Measurements from ENCODE around the gene CCSER1.
"Not testable (repeated sequence)": the region's sequence is repeated elsewhere in the genome, so short reads cannot be mapped to it uniquely, and the experiment has no call there.

Gene CCSER1

DNA sequence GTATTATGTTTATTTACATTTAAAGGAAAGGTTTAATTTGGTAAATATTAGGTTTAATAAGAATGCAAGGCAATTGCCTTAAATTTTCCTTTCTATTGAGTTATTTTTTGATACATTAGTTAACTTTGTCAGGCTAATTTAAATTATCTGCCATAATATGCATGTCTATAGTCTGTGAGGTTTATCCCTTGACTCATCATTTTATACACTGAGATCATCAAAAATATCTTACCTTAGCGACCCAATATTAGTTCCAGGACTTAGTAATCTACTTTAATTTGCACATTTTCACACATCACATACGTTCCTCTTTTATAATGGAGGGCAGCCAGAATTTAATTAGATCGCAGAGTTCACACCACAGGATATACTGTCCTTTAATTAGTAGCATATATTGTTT lies 1177.1 kb downstream of the CCSER1 start:
- ChIA-PET POLR2A (no interaction called here), CTCF (no interaction called here)
- DNase-seq (ENCODE audit: extremely low spot score) = no peak
- TF ChIP-seq, protein P1, sequence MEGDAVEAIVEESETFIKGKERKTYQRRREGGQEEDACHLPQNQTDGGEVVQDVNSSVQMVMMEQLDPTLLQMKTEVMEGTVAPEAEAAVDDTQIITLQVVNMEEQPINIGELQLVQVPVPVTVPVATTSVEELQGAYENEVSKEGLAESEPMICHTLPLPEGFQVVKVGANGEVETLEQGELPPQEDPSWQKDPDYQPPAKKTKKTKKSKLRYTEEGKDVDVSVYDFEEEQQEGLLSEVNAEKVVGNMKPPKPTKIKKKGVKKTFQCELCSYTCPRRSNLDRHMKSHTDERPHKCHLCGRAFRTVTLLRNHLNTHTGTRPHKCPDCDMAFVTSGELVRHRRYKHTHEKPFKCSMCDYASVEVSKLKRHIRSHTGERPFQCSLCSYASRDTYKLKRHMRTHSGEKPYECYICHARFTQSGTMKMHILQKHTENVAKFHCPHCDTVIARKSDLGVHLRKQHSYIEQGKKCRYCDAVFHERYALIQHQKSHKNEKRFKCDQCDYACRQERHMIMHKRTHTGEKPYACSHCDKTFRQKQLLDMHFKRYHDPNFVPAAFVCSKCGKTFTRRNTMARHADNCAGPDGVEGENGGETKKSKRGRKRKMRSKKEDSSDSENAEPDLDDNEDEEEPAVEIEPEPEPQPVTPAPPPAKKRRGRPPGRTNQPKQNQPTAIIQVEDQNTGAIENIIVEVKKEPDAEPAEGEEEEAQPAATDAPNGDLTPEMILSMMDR (IDR thresholded peaks at IDR 0.05; ENCODE audit: control extremely low read depth, extremely low read depth, low read depth, missing control alignments) = no peak

DNA sequence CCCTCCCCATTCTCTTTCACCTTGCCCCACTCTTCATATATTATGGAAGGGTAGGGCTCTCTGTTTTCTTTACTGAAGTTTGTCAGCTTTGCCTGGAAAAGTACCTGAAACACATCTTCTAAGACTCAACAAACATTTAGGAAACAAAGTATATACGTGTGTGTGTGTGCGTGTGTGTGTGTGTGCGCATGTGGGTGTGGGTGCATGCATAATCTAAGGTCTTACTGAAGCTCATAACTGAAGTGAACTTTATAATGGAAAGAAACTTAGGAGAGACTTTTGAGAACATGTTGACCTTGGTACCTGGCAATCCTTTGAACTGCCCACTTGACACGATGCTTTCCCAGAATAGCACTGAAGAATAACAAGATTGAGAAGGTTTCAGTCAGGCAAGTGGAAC lies 1190.2 kb downstream of the CCSER1 start:
- POLR2A ChIA-PET = no interaction called here
- no peak for DNase-seq (ENCODE audit: extremely low spot score)
- CTCF ChIA-PET = interaction anchor here (1.2 kb wide), 1 partner anchor 9 kb away, joined by 3 read pairs; no protein-coding TSS in a partner anchor
- TF ChIP-seq, protein P1 (IDR thresholded peaks at IDR 0.05; ENCODE audit: control extremely low read depth, extremely low read depth, low read depth, missing control alignments) = no peak

DNA sequence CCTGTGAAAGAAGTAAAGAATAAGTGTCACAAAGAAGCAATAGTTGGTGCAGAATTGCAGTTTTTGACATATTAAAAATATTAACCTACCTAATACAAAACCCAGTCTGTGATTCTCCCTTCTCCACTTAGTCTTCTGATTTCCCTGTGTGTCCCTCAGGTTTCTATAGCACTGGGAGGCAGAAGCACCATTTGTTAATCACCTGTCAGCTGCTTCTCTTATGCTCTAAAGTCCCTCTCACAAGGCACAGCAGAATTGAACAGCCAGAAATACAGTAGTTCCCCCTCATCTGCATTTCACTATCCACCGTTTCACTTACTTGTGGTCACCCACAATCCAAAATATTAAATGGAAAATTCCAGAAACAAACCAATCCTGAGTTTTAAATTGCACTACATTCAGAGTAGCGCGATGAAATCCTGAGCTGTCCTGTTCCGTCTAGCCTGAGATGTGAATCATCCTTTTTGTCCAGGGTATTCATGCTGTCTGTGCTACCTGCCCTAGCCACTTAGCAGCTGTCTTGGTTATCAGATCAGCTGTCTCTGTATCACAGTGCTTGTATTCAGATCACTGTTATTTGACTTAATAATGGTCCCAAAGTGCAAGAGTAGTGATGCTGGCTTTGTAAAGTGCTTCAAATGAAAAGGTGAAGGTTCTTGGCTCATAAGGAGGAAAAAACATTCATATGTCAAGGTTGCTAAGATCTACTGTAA lies 1192.5 kb downstream of the CCSER1 start:
- CTCF ChIA-PET = no interaction called here
- DNase-seq (ENCODE audit: extremely low spot score) = no peak
- TF ChIP-seq, protein P1 (IDR thresholded peaks at IDR 0.05; ENCODE audit: control extremely low read depth, extremely low read depth, low read depth, missing control alignments) = no peak
- POLR2A ChIA-PET = no interaction called here

DNA sequence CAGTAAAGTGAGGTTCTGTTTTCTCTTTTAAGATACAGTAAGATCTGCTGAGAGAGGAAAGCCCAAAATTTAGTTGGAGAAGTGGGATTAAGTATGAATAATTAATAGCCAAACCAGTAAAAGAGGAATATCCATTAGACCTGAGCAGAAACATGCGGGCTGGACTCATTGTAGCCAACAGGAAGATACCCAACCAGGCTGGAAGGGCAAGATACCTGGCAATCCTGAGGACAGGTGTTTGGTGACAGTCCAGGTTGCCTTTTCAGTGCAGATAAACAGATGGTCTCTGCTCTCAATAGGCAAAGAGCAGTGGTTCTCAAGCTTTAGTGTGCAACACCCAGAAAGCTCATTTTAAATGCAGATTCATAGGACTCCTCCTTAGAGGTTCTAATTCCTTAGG lies 1195.8 kb downstream of the CCSER1 start:
- TF ChIP-seq, protein P1 (IDR thresholded peaks at IDR 0.05; ENCODE audit: control extremely low read depth, extremely low read depth, low read depth, missing control alignments) = no peak
- ChIA-PET CTCF (interaction anchor here (1.0 kb wide), 1 partner anchor 9 kb away, joined by 3 read pairs; no protein-coding TSS in a partner anchor), POLR2A (no interaction called here)
- DNase-seq (ENCODE audit: extremely low spot score) = no peak

DNA sequence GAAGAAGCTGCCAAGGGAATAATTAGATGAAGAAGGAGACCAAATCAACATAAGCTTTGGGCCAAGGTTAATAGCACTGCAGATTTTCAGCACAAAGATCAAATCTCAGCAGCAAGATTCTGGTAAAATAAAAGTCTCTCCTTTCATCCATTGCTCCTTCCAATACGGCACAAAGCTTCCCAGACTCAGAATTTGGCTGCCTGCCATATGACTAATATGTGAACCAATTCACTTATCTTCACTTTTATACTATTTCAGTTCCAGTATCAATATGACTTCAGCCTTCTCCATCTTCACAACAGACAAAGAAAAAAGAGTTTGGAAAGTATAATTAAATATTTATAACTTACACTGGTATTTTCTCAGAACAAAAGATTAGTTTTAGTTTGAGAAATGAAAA lies 1198.3 kb downstream of the CCSER1 start:
- no peak for DNase-seq (ENCODE audit: extremely low spot score)
- POLR2A ChIA-PET = no interaction called here
- TF ChIP-seq, protein P1 (IDR thresholded peaks at IDR 0.05; ENCODE audit: control extremely low read depth, extremely low read depth, low read depth, missing control alignments) = no peak
- CTCF ChIA-PET = interaction anchor here (1.2 kb wide), 1 partner anchor 13 kb away, joined by 3 read pairs; no protein-coding TSS in a partner anchor

DNA sequence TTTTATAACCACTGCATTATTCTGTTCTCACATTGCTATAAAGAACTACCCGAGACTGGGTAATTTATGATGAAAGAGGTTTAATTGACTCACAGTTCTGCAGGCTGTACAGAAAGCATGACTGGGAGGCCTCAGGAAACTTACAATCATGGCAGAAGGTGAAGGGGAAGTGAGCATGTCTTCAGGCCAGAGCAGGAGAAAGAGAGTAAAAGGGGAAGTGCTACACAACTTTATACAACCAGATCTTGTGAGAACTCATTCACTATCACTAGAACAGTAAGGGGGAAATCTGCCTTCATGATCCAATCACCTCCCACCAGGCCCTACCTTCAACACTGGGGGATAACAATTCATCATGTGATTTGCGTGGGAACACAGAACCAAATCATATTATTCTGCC lies 1199.0 kb downstream of the CCSER1 start:
- DNase-seq (ENCODE audit: extremely low spot score); POLR2A ChIA-PET: not testable (repeated sequence)
- CTCF ChIA-PET = interaction anchor here (1.2 kb wide), 1 partner anchor 13 kb away, joined by 3 read pairs; no protein-coding TSS in a partner anchor

DNA sequence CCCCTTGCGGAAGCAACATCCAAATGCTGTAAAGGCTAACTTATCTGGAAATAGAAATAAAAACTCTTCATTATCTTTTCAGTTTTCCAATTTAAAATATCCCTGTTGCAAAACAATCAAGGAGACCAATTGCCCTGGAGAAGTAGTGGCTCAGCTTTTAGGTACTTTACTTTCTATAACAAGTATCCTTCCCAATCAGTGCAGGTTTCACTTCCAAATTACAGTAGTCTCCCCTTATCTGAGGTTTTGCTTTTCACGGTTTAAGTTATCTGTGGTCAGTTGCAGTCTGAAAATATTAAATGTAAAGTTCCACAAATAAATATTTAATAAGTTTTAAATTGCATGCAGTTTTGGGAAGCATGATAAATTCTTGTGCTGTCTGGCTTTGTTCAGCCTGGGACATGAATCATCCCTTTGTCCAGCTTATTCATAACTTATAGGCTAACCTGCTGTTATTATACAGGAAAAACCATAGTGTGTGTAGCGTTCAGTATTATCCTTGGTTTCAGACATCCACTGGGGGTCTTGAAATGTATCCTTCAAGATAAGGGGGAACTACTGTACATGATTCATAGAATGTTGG lies 1203.5 kb downstream of the CCSER1 start:
- CTCF ChIA-PET = no interaction called here

More for the DNA sequence above, 1203.5 kb downstream of the CCSER1 start:
- POLR2A ChIA-PET = no interaction called here
- DNase-seq (ENCODE audit: extremely low spot score) = no peak
- TF ChIP-seq, protein P1 (IDR thresholded peaks at IDR 0.05; ENCODE audit: control extremely low read depth, extremely low read depth, low read depth, missing control alignments) = no peak
